K562 (cell line): ENCODE data around the gene ARHGAP15. TPM values are rescaled to one million over a fixed set of nuclear protein-coding genes. Genes with fewer than 3 reads are reported as not detected.

Source experiments
- ATAC-seq: fragments of 200-7000 bp; cut with Tn5 transposase; 3 replicates; pipeline ENCODE4 v1.9.1; 2020; ENCODE audit warnings: moderate library complexity
- BruUV-seq: library from RNA; stranded (reverse); fragments of 400-500 nt; replicated peaks from 2 replicates; lab custom pipeline; 2021; lab: Mats Ljungman, UMichigan
- CTCF ChIA-PET: fragments of 300-600 bp; formaldehyde crosslinking; extraction: SDS; loops from one replicate; lab custom pipeline; 2021; ENCODE audit warnings: low intra/inter-chr PET ratio; lab: Yijun Ruan, JAX
- POLR2A ChIA-PET: fragments of 300-600, 350-650 bp; sonication (Branson Sonifier 250); formaldehyde crosslinking; extraction: SDS; loops from one replicate; lab custom pipeline; 2021; ENCODE audit warnings: antibody characterized with exemption, inconsistent platforms; lab: Yijun Ruan, JAX
- DNase-seq, 4 experiments: peaks; one replicate each; pipeline versions ENCODE4 v3.0.0 to v3.0.0-alpha.2; 2011 to 2018; ENCODE audit warnings: low spot score in 3 of 4, mixed read lengths in 3 of 4; ENCODE audit errors: extremely low read depth in 1 of 4
- FAIRE-seq: peaks from 2 replicates; lab custom pipeline; 2011; peaks lifted over from hg19 to GRCh38; lab: Jason Lieb, UNC
- H2AFZ ChIP-seq: 2 replicates; pipeline ENCODE4 v1.6.0; 2011; ENCODE audit warnings: low read depth, low read length, control low read depth, inconsistent platforms
- H3K27ac ChIP-seq: fragments of 200-600 bp; 3 replicates; pipeline ENCODE4 v1.8.0; 2011; ENCODE audit warnings: low read depth, mild to moderate bottlenecking, control low read depth, inconsistent platforms, low read length, moderate library complexity, mixed read lengths; ENCODE audit errors: extremely low read depth
- H3K27me3 ChIP-seq, 2 experiments: fragments of 300-600 bp in 1 of 2; 2 replicates in 1 of 2; 3 replicates in 1 of 2; pipeline versions ENCODE4 v1.6.0 to v1.8.0; 2011; ENCODE audit warnings: inconsistent platforms in 2 of 2, low read length in 2 of 2, mild to moderate bottlenecking in 1 of 2, mixed read lengths in 1 of 2, moderate library complexity in 1 of 2; ENCODE audit not compliant: control insufficient read depth in 2 of 2, insufficient read depth in 2 of 2
- H3K36me3 ChIP-seq: fragments of 300-600 bp; 3 replicates; pipeline ENCODE4 v1.8.0; 2011; ENCODE audit warnings: mild to moderate bottlenecking, low read length, inconsistent platforms; ENCODE audit not compliant: control insufficient read depth, insufficient read depth
- H3K4me1 ChIP-seq, 2 experiments: fragments of 200-600 bp in 1 of 2; replicated peaks in 1 of 2; 2 replicates in 1 of 2; 3 replicates in 1 of 2; pipeline versions ENCODE4 v1.5.1 to v1.8.0; 2011; ENCODE audit warnings: inconsistent platforms in 2 of 2, low read length in 2 of 2, mild to moderate bottlenecking in 1 of 2, mixed read lengths in 1 of 2, moderate library complexity in 1 of 2; ENCODE audit not compliant: control insufficient read depth in 2 of 2, insufficient read depth in 2 of 2
- H3K4me2 ChIP-seq: 2 replicates; pipeline ENCODE4 v1.6.1; 2011; ENCODE audit warnings: low read length, control low read depth, inconsistent platforms, mixed read lengths; ENCODE audit not compliant: insufficient read depth
- H3K4me3 ChIP-seq: fragments of 200-600 bp; sonication (generic), shearing (Covaris generic); 2 replicates; pipeline ENCODE4 v1.5.1; 2016; ENCODE audit warnings: control low read depth, inconsistent platforms
- H3K79me2 ChIP-seq: fragments of 200-600 bp; 3 replicates; pipeline ENCODE4 v1.8.0; 2011; ENCODE audit warnings: low read length, inconsistent platforms; ENCODE audit not compliant: control insufficient read depth, insufficient read depth
- H3K9ac ChIP-seq, 2 experiments: 2 replicates each; pipeline versions ENCODE4 v1.6.0 to v1.6.1; 2011; ENCODE audit warnings: low read depth in 2 of 2, low read length in 2 of 2, control low read depth in 1 of 2, inconsistent platforms in 1 of 2, mild to moderate bottlenecking in 1 of 2, mixed read lengths in 1 of 2; ENCODE audit not compliant: insufficient read depth in 1 of 2
- H3K9me1 ChIP-seq: one replicate; pipeline ENCODE4 v1.6.0; 2011; ENCODE audit warnings: inconsistent platforms, mild to moderate bottlenecking, low read length, moderate library complexity; ENCODE audit not compliant: control insufficient read depth, insufficient read depth
- H3K9me3 ChIP-seq: replicated peaks from 2 replicates; pipeline ENCODE4 v1.5.1; 2011; ENCODE audit warnings: low read depth, low read length, inconsistent platforms; ENCODE audit not compliant: control insufficient read depth, insufficient read depth
- H4K20me1 ChIP-seq: replicated peaks from 2 replicates; pipeline ENCODE4 v1.6.1; 2011; ENCODE audit warnings: low read length, inconsistent platforms, mixed read lengths; ENCODE audit not compliant: control insufficient read depth, insufficient read depth
- ELF4 ChIP-seq: fragments of 450-650 bp; formaldehyde crosslinking; IDR thresholded peaks from 2 replicates; pipeline ENCODE4 v1.4.0; 2022; ENCODE audit warnings: missing genetic modification characterization
- EP400 ChIP-seq: fragments of 450-650 bp; IDR thresholded peaks from 2 replicates; pipeline ENCODE4 v1.6.1; 2017; ENCODE audit warnings: antibody characterized with exemption, mild to moderate bottlenecking, moderate library complexity
- HDAC3 ChIP-seq: fragments of 450-650 bp; IDR thresholded peaks from 2 replicates; pipeline ENCODE4 v1.6.1; 2018; ENCODE audit warnings: borderline replicate concordance, mild to moderate bottlenecking, moderate library complexity; ENCODE audit not compliant: partially characterized antibody
- NONO ChIP-seq, 2 experiments: fragments of 200-400 bp in 1 of 2; fragments of 450-650 bp in 1 of 2; formaldehyde crosslinking in 1 of 2; IDR thresholded peaks; 2 replicates each; pipeline ENCODE4 v1.6.1; 2017; ENCODE audit warnings: low read depth in 2 of 2, mild to moderate bottlenecking in 2 of 2, moderate library complexity in 2 of 2, low read length in 1 of 2
- POLR2H ChIP-seq: IDR thresholded peaks from 2 replicates; pipeline ENCODE4 v1.6.1; 2016; ENCODE audit warnings: missing genetic modification characterization, low read depth, mild to moderate bottlenecking, control low read depth, missing compliant biosample characterization, moderate library complexity
- RBM25 ChIP-seq: fragments of 200-400 bp; formaldehyde crosslinking; IDR thresholded peaks from 2 replicates; pipeline ENCODE4 v1.6.1; 2018; ENCODE audit warnings: low read length, low read depth, moderate library complexity; ENCODE audit not compliant: severe bottlenecking
- ZNF143 ChIP-seq: sonication (generic); formaldehyde crosslinking; IDR thresholded peaks from 2 replicates; pipeline ENCODE4 v1.9.0; 2022; ENCODE audit warnings: mild to moderate bottlenecking, missing genetic modification reagents
- ZNF785 ChIP-seq: fragments of 250-450 bp; sonication (Bioruptor Pico); IDR thresholded peaks from 2 replicates; pipeline ENCODE4 v1.4.0; 2020; ENCODE audit warnings: mild to moderate bottlenecking
- WGBS: fragments of 100-300 bp; shearing (Covaris generic); methylation state at CpG from one replicate; pipeline ENCODE4 v1.1.6; 2016; ENCODE audit warnings: low coverage, mixed read lengths; ENCODE audit not compliant: insufficient coverage; ENCODE audit errors: missing lambda C conversion rate; 5-methylcytosine and 5-hydroxymethylcytosine counted together
- in situ Hi-C: fragments of 300-500 bp; cut with MboI; formaldehyde crosslinking; loops from 4 replicates; pipeline ENCODE4 v1.15.0; 2018; ENCODE audit warnings: inconsistent platforms, mixed read lengths
- intact Hi-C: fragments of 100-400 bp; cut with micrococcal nuclease; formaldehyde crosslinking; loops from 2 replicates; pipeline ENCODE4 v1.14.2; 2022
- polyA plus RNA-seq, 8 experiments: library from polyadenylated mRNA; depleted of rRNA in 4 of 8; stranded (reverse) in 5 of 8; unstranded in 3 of 8; fragments of >200 nt; fragmentation: Nextera tagmentation in 2 of 8; fragmentation: Illumina TruSeq in 1 of 8; extraction: Ambion mirVana in 2 of 8; extraction: Trizol in 1 of 8; gene quantifications; 2 replicates each; pipeline versions ENCODE4 v1.2.1 to v1.2.3, GENCODE V29; 2011 to 2014; ENCODE audit warnings: inconsistent platforms in 1 of 8, missing spikeins in 1 of 8
- total RNA-seq, 7 experiments: library from RNA; depleted of rRNA in 6 of 7; stranded (reverse); fragments of >200 nt in 6 of 7; fragmentation: Illumina TruSeq in 2 of 7; extraction: Trizol in 2 of 7; gene quantifications; 2 replicates each; pipeline versions ENCODE4 v1.2.1 to v1.2.3, GENCODE V29; 2011 to 2021; ENCODE audit warnings: low replicate concordance in 1 of 7

The ARHGAP15 gene
- total and polyA plus RNA-seq, 9 of the 15 experiments (the other 6 are each of a cell fraction or from before 2014, with no cell fraction given): 1.5 to 17.9 (median 7.9) TPM

DNA sequence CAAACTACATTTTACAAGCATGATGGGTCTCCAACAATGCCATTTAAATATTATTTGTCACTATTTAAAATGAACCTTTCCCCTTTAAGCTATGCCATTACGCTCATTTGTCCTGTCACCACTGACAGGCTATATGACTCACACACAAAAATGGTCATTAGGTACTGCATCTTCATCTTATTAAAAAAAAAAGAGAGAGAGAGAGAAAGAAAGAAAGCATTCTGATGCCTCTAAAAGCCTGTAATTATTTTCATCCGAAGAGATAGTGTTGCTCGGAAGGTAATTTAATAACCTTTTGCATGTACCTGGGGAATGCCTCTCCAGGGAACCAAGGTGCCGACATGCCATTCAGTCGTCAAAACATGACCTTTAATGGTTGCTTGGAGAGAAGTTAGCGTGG, 226.7 kb downstream of the ARHGAP15 start:
- H2AFZ ChIP-seq: no peak overlapping the region
- no peak overlapping the region for H3K4me3 ChIP-seq
- FAIRE-seq: no peak
- TF ChIP-seq HDAC3: no peak
- no peak for TF ChIP-seq ELF4 (CRISPR knock-in tag)
- no peak for TF ChIP-seq ZNF143 (CRISPR knock-in tag)
- no peak for TF ChIP-seq POLR2H
- TF ChIP-seq ZNF785: no peak
- no peak for TF ChIP-seq NONO (IDR thresholded peaks at IDR 0.05; ENCODE audit: low read depth in 2 of 2, low read length in 1 of 2)
- no peak for TF ChIP-seq EP400
- no peak for TF ChIP-seq RBM25
- no peak overlapping the region for H3K9ac ChIP-seq
- WGBS: 3% methylated on average over 6 of the region's 6 CpGs
- DNase-seq: no peak
- no peak for ATAC-seq
- no TSS peak for BruUV-seq
- no peaks in the 10 kb centered on the region for H3K4me1 ChIP-seq
- POLR2A ChIA-PET: no interaction called here
- CTCF ChIA-PET: no interaction called here
- H4K20me1 ChIP-seq: no peaks in the 10 kb centered on the region
- in situ Hi-C loops: no loop called here
- H3K27ac ChIP-seq: no peak overlapping the region
- no peak overlapping the region for H3K4me2 ChIP-seq
- no peaks in the 10 kb centered on the region for H3K27me3 ChIP-seq
- H3K36me3 ChIP-seq: no peaks in the 10 kb centered on the region
- H3K9me3 ChIP-seq: no peaks in the 10 kb centered on the region
- intact Hi-C loops: no loop called here
- H3K79me2 ChIP-seq: no peaks in the 10 kb centered on the region
- no peaks in the 10 kb centered on the region for H3K9me1 ChIP-seq
